Stimulated activated CD8-positive, alpha-beta memory T cell treated with anti-CD3 and anti-CD28 coated beads, Interleukin-7, amount 100 ng/mL, for 4 hours (primary cell): Measurements from ENCODE around the gene NCK2.

Experiments used
- DNase-seq, 2 donors: peaks; one replicate each; pipeline ENCODE4 v3.0.0-alpha.2; 2020; ENCODE audit warnings: low read depth in 2 of 2

The NCK2 gene

DNA sequence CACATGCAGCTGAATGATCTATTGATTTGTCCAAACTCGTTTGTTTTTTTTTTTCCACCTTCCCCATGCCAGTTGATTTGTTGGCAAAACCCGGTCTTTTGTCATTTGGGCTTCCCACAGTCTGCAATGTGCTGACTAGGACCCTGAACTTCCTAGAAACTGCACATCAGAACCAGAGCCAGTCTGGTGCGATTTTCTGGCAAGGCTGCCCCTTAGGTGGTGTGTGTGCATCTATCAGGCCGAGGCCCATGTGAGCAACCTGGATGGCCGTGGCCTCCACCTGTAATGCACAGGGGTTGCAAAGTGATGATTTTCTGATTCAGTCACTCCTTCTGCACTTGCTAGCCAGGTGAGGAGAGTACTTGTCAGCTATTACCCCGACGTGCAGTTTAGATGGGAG, 47.8 kb downstream of the NCK2 start:
- DNase-seq, result no peak

- no peak for DNase-seq
These were observed 48.7 kb downstream of the NCK2 start for GRCh38 chr2:105793196-105793975.

- DNase-seq, result no peak
These were observed 50.3 kb downstream of the NCK2 start for GRCh38 chr2:105794926-105795574.

GRCh38 chr2:105795575-105795934, 50.8 kb downstream of the NCK2 start:
- DNase-seq, result peak in 1 of 2 donors; percentile 46

- no peak for DNase-seq
These were observed 51.5 kb downstream of the NCK2 start for GRCh38 chr2:105796131-105796638.

DNA sequence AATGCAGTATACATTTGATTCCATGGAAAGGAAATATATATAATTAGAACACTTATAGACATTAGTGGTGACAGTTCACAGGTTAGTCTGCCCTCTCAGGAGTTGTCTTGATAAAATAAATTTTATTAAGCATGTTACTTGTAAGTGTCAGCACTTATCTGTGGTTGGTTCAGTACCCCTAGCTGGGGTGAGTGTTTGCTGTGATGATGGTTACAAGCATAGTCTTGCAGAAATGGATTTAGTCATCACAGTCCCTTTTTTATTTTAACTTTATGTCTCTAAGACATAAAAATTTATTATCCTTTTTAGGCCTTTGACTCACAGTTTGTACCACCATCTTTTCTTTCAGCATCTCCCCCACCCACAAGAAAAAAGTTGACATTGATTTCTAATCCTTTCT, 52.1 kb downstream of the NCK2 start:
- DNase-seq, result no peak

DNA sequence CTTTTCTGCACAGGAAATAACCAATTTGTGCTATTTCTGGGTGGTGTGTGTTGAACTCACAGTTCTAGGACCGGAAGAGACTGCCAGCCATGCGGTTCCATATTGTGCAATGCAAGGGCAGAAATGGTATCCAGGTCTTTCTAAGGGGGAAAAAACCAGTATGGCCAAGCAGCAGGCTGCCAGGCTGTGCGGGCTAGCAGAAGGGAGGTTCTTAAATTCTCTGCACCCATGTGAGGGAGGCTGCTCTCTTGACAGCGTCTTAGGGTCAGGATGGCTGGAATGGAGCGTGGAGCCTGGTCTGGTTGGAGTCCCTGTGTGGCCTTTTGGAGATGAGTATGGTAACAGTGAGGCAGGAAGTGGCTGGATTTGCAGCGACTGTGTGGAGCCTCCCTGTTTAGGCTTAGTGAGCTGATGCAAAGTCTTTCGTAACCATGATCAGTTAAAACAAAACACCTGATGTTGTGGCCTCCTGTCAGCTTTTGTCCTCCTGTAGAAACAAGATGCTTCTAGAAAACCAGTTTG, 52.6 kb downstream of the NCK2 start:
- DNase-seq, result no peak

- no peak for DNase-seq
These were observed 53.9 kb downstream of the NCK2 start for GRCh38 chr2:105798595-105798994.

DNA sequence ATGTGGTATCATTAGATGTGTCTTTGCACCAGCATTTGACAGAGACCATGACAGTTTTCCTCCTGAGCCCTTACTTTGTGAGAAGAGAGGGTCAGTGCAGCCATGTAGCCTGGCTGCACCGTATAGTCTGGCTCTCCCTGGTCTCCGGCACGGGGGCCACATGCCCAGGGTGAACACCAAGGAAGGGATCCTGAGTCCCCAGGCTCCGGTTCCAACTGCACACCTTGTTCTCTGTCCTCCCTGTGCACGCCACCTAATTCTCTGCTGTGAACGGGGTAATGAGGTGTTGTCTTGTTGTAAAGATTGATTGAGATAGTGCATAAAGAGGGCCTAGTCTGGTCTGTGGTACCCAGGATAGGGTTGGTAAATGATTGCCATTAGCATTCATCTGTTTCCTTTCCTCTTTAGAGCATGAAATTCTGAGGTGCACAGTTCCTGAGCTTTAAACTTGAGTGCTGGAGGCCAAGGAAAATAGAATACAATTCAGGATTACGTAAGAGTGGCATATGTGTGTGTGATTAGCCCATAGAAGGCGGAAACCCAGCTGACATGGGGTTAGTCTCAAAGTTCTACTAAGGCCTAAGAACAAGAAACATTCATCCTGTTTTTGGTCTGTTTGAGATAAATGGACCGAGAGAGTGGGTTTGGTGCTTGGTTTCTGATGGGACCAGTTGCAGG, 55.5 kb downstream of the NCK2 start:
- no peak for DNase-seq

GRCh38 chr2:105800953-105801635, 56.4 kb downstream of the NCK2 start:
- no peak for DNase-seq

DNA sequence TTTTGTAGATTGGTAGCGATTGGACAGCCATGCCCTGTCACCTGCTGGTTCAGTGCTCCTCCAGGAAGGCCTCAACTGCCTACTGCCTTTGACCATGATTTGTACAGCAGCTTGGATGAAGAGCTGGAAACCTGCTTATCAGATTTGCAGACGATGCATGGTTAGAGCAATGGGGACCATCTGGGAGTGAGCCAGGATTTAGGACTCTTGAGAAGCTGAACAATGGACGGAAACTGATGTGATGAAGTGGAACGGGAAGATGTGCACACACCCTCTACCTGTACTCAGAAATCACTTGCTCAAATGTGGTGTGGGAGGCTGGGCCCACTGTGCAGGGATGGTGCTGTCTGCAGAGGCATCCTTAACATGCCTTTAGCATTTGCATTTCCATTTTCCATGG, 57.2 kb downstream of the NCK2 start:
- DNase-seq, result no peak

DNA sequence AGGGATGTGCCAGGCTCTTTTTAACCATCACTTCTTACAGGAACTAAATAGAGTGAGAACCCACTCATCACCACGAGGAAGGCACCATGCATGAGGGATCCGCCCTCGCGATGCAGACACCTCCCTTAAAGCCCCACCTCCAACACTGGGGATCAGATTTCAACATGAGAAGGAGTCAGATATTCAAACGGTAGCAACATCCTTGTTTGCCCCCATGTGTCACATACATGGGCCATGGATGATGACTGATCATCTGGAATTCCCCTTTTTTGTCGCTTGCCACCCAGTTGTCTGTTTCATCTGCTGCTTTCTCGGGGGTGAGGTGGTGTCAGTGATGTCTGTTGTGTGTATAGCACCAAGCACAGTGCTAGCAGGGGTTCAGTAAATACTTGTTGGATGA, 57.9 kb downstream of the NCK2 start:
- peak; percentile 57 to 72 for DNase-seq

DNA sequence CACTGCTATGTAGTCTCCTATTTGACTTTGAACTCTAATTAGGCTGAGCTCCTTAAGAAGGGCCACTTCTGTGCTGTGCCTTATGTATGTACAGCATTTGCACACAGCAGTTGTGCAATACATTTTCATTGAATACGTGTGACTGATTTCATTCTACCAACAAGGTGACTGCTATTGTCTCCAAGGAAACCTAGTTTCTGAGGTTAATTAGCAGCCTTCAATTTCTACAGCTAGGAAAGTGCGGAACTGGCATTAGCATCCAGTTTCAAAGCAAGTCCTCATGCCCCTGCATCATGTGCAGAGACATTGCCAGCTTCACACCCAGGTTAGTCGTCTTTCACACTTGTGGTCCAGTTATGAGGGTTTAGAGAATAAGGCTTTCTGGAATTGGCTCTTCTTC, 58.6 kb downstream of the NCK2 start:
- DNase-seq, result no peak

DNA sequence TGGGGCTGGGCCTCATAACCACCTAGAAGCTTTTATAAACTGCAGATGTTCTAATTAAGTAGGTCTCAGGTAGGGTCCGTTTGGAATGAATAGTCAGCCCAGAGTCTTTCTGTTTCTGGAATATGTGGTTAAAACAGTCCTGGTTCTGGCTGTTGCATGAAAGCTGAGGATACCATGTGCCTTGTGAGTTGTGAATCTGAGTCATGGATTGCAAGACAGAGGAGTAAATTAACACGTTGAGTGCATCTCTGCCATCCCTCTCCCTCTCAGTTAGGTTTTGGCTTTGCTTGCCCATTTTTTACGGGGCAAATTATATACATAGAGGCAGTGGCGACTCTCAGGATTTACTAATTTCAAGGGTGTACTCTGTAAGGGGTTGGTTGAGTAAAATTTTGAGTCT, 59.1 kb downstream of the NCK2 start:
- no peak for DNase-seq

GRCh38 chr2:105804266-105804665, 59.6 kb downstream of the NCK2 start:
- DNase-seq, result no peak

DNA sequence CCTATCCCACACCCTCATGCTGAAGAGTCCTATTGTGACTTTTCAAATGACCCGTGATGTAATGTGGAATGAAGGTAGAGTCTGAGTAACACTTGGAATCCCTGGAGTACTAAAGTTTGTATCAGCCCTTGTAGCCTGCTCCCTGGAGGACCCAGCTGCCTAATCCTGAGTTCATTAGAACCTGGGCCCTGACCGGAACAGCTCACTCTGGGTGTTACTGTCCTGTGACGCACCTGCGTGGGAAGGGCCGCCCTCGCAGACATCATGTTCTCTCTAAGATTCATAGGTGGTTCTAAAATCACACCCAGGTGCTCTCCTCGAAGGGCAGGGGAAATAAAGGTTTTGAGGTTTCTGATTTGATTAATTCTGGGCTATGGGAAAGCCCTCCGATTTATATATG, 62.3 kb downstream of the NCK2 start:
- DNase-seq, result peak; percentile 27 to 49

DNA sequence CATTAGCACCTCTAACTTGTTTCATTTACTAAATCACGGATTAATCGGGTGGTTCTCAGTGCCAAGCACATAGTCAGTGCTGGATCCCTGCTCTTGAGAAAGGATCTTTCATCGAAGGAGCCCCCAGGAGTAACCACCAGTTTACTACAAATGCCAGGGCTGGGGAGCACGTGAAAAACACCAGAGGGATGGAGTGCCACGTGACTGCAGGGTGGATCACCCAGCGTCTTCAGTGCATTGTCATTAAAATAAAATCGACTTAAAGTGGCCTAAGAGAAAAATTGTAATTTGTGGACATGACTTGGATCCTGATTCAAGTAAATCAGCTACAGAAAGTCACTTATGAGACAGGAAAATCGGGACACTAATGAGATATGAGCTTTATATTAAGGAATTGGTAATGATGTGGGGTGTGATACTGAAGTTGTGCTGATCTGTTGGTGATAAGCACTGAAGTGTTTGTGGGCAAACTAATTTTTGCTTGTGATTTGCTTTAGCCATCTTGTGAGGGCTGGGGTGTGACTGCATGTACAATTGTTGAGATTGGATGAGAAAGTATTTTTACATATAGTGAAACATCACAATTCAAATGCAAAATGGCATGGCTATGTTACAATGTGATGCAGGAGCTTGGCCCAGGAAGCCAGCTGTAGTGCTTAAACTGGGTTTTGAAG, 63.8 kb downstream of the NCK2 start:
- no peak for DNase-seq

GRCh38 chr2:105809097-105809473, 64.4 kb downstream of the NCK2 start:
- DNase-seq, result no peak

DNA sequence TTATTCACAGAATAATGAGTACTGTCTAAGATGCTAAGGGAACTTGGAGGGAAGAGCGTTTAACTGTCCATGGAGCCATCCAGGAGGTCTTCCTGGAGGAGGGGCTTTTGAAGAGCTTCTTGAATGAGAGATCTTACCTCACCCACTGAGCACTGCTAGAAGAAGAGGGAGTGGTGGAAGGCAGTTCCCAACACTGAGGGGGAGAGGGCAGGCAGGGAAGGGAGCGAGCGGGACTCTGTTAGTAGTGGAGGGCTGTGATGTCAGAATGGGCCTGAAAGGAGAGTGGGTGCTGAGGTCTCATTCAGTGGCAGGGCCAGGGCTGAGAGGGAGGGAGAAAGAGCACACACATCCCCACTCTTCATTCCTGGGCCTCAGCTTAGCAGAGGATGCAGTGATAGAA, 65.0 kb downstream of the NCK2 start:
- no peak for DNase-seq

DNA sequence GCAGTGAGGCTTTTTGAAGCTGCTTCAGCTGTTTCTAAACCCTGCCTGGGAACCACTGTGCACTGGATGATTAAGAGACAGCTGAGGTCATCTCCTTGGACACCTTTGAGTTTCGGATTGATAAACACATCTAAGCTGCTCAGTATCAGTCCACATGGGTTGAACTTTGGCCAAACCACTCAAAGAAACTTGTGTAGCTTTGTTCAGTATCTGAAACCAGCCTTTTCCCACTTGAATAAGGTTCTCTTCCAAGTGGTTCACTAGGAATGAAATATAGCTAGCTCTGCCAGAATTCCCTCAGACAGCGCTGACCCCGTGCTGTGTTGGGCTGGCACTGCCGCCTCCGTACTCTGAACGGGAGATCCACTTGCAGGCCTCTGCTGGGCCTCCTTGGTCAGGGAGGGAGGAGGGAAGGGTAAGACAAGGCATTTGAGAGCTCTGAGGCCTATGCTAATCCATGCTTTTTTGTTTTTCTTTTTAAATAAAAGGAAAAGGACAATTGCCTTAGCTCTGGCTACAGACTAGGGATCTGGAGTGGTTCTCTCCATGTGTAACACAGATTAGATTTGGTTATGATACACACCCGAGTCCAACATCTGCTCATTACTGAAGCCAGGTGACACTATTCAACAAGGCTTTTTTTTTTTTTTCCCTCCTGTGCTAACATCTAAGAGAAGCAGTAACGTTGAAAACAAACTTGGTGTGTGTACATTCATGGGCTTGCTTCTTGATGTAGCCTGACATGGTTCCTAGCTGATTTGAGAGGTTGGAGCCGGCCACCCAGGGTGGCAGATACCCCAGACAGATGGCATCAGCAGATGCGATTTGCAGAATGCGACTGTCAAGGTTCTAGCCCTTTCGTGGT, 67.7 kb downstream of the NCK2 start:
- DNase-seq, result no peak

GRCh38 chr2:105813045-105813315, 68.3 kb downstream of the NCK2 start:
- no peak for DNase-seq
